ENCODE measurements around the gene CDH15.
"Not testable (repeated sequence)": the region's sequence is repeated elsewhere in the genome, so short reads cannot be mapped to it uniquely, and the experiment has no call there.

The CDH15 gene

DNA sequence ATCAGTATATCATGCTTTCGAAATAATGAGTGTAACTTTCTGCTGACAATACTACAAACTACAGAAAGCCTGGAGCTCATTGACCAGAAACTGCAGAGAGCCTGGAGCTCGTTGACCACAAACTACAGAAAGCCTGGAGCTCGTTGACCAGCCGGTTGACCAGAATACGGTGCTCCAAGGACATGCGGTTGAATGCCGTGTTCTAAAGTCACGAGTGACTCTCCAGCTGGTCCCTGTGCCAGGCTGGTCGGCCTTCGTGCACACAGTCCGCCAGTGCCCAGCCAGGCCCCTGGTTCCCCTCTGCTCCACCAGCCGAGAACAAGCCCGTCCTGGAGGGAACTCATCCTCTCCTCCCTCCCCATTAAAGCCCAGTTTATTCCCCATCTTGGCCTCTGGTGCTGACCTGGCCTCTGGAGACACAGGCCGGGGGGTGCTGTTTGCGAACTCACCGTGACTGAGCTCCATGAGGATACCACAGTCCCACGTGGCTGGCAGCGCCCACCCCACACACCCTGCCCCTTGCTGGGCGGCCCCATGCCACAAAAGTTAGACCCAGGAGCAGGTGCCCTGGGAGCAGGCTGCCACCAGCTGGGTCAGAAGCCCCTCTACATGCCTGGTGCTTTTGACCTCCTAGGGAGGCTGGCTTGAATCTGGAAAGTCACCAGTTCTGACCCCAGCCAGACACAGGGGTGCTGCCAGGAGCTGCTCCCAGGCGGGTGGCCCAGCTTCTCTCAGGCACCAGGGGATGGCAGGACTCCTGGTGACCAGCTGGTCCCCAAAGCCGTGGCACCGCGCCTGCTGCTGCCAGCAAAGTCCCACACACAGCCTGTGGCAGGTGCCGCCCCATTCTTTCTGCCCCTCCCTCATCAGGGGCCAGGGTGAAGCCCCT lies 15.5 kb upstream of the CDH15 start:
- DNase-seq (ENCODE audit: low read depth in 3 of 3, low spot score in 1 of 3) = no peak

DNA sequence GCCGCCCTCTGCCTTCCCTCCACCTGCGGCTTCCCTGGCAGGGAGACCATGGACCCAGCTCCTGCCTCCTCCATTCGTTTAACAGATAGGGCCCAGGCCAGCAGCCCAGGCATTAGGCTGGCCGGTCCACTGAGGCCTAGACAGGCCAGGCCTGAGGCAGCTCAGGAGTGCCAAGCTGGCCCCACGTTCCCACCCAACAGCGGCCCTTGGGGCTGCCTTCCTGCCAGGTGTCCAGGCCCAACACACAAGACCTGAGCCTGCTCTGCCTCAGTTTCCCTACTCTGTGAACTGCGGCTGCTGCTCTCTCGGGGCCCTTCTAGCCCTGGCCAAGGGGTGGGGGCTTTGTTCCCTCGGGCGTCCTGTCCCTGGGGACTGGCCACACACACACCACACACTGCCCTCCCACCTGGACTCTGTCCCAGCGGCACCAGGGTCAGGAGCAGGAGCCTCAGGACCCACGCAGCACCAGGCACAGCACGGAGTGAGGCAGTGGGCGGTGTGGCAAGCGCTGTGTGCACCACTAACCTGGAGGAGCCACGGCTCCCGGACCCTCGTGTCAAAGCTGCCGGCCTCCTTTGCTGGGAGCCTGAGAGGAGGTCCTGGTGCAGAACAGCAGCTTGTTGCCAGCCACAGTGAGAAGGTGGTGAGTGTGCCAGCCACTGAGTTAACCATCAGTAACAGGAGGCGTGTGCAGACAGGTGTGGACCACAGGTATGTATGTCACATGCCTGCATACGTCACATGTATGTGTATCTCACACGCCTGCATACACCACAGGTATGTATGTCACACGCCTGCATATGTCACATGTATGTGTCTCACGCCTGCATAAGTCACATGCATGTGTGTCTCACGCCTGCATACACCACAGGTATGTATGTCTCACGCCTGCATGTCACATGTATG lies 14.6 kb upstream of the CDH15 start:
- no peak for DNase-seq (ENCODE audit: low read depth in 3 of 3, low spot score in 1 of 3)

DNA sequence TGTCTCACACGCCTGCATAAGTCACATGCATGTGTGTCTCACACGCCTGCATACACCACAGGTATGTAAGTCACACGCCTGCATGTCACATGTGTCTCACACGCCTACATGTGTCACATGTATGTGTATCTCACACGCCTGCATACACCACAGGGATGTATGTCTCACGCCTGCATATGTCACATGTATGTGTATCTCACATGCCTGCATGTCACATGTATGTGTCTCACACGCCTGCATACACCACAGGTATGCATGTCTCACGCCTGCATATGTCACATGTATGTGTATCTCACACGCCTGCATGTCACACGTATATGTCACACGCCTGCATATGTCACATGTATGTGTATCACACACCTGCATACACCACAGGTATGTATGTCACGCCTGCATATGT lies 13.8 kb upstream of the CDH15 start:
- no peak for DNase-seq (ENCODE audit: low read depth in 3 of 3, low spot score in 1 of 3)

DNA sequence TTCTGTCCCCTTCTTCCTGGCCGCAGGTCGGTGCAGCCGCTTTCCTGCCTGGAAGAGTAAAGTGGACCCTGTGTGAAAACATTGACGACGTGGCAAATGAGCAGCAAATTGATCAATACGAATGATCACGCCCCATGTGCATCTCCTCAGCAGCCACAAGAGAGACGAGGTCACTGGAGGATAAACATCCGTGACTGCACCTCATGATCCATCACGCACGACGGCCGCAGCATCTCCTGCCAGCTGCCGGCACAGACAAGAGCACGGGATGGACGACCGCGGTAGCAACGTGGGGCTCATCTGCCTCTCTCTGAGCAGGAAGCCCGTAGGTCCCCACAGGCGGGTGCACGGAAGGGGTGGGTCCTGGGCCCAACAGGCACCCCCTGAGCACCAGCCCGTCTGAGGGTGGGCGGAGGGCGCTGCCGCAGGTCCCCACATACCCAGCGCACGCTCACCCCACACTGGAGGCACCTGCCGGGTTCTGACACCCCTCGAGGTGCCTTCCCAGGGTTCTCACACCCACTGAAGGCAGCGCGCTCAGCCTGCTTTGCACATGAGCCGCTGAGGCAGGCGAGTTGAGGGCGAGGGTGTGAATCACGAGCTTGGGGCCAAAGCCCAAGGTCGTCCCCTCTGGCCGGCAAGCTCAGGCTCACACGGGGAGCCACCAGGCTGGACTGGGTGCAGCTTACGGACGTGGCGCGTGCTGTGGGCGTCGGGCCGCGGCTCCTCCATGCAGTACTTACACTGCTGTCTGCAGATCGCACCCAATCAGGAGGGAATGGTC lies 12.3 kb upstream of the CDH15 start:
- DNase-seq (ENCODE audit: low read depth in 3 of 3, low spot score in 1 of 3) = no peak

DNA sequence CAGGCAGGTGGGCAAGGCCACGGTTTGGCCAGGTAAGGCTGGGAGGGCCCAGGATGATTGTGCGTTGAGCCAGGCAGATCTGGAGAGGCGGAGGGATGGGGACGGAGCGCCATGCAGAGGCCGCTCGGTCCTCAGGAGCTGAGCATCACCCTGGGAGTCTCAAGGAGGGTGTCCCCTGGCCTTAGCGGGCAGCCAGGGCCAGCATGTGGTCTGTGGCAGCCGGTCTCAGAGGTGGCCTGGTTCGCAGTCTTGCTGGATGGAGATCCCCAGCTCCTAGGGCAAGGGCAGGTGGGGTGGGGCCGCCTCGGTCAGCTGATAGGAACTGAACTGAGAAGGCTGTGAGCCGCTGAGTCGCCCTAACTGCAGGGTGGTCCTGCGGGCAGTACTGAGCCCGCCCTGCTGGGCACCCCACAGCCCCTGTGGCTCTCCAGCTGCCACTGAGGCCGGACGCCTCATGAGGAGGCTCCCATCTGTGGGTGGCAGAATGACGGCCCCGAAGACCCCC lies 11.6 kb upstream of the CDH15 start:
- no peak for DNase-seq (ENCODE audit: low read depth in 3 of 3, low spot score in 1 of 3)

DNA sequence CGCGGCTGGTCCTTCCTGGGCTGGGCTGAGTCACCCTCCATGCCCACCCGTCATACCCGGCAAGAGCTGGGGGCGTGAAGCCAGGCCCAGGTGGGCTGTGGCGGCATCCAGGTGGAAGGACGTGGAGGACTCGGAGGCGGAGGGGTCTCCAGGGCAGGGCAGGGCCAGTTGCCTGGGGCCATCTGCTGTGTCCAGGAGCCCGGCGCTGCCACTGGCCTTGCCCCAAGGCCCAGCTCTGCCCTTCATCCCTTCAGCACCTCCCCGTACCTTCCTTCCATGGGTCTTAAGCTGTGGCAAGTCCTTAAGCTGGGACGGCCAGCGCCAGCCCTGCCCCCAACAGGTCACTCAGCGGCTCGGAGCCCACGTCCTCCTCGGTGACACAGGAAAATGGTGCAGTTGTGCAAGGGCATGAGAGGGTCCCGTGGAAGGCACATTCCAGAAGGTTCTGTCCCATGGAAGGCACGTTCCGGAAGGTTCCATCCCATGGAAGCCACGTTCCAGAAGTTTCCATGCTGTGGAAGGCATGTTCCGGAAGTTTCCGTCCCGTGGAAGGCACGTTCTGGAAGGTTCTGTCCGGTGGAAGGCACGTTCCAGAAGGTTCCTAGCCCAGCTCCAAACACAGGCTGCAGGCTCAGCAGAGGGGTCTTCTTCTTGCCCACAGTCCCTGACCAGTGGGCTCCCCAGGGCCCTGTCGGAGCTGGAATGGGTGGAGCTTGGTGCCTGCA lies 10.4 kb upstream of the CDH15 start:
- DNase-seq (ENCODE audit: low read depth in 3 of 3, low spot score in 1 of 3) = no peak

DNA sequence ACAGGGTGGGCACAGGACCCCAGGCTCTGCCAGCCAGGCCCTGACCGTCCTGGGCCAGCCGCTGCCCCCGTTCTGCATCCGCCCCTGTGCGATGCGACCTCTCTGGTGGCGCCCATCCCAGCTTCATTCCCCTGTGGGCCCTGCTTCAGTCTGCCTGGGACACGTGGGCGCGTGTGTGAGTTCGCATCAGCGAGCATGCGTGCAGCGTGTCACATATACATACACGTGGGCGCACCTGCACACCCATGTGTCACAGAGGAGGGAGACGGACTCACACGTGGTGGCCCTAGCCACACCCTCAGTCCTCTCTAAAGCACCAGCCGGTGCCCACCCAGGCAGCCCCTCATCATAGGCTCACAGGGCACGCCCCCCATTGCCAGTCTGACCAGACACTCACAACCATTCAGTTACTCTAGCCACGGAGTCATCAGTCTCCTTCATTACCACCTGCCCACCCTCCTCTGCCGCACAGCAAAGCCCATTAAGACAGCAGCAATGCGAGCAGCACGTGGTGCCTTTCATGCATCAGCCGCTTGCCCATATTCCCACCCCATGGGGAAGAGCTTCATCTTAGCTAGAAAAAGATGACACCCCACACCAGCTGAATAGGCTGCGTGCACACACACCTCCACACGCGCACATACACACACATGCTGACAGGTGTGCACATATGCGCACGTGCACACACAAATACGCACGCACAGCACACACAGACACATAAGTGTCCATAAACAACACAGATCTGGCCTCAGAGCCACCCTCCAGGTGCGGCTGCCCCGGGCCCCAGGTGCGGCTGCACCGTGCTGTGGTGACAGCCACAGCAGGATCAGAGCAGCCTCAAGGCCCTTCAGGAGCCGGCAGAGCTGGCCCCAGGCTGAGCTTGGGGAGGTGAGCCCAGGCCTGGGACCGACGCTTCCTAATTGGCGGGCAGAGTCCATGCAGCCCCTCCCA lies 9.5 kb upstream of the CDH15 start:
- no peak for DNase-seq (ENCODE audit: low read depth in 3 of 3, low spot score in 1 of 3)

DNA sequence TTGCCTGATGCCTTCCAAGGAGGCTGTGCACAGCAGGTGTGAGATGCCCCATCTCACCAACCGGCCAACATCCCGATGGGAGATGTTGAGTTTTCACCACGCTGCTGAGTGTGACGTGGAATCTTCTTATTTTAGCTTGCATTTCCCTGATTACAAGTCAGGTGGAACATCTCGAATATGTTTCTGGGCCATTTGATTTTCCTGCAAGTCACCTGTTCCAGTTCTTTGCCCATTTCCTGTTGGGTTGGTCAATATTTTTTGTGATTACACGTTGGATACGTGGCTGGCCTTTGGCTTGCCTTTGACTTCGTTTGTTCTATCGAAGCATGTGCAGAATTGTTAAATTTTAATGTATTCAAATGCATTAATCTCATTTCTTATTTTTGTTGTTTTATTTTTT lies 8.3 kb upstream of the CDH15 start:
- no peak for DNase-seq (ENCODE audit: low read depth in 3 of 3, low spot score in 1 of 3)

DNA sequence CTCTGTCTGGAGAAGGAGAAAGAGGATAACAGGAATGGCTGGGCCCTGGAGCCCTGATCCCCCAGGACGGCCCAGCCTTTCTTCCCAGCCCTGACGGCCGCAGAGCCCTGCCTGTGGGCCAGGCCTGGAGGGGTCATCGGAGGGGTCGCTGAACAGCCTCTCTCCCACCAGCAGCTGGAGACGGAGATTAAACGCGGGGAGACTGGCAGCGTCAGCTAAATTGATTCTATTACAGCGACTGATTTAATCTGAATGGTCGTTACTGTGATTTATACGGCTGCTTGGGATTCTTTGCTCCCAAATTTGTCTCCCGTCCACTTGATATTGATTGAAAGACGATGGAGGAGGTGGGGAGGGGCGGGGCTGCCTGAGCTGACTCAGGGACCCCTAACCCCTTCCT lies 7.1 kb upstream of the CDH15 start:
- DNase-seq (ENCODE audit: low read depth in 3 of 3, low spot score in 1 of 3) = no peak

DNA sequence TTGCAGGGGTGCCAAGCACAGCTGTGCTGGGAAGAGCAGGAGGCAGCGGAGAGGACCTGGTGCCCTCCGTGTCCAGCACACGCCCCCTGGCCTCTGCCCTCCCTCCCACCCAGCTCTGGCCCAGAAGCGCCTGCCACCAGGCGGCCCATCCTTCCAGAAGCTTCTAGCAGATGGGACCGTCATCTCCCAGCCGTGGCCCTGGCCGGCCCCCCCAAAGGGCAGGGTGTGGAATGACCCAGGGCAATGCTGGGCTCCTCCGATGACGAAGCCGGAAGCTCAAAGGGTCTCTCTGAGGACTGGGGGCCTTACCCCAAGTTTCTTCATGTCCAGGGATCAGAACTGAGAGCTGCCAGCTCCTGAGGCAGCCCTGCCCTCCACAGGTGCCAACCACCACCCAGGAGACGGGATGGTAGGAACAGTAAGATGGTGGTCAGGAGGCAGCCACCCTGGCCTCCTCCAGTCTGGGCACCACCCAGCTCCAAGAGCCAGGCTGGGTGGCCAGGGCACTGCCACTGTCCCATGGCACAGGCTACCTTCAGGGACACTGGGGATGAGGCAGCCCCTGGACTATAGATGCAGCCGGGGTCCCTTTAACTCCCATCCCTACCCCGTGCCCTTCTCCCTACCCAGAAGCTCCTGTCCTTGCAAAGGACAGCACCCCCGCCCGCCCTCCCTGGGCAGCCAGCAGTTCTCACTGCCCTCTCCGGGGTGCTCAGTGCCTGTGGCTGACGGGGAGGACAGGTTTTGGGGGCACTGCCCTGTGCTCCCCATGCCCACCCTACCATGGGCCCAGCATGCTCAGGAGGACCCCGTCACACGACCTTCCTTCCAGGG lies 6.5 kb upstream of the CDH15 start:
- DNase-seq (ENCODE audit: low read depth in 3 of 3, low spot score in 1 of 3) = no peak

DNA sequence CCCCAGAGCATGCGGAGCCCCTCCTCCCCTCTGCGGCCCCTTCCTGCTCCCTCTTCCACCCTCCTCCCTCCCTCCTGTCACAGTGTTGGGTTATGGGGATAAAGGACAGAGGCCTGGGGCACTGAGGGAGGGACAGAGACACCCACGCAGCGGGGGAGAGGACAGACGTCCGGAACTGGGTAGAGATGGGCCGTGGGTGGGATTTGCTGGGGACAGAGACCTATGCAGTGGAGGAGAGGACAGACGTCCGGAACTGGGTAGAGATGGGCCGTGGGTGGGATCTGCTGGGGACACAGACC lies 5.9 kb upstream of the CDH15 start:
- DNase-seq (ENCODE audit: low read depth in 3 of 3, low spot score in 1 of 3) = not testable (repeated sequence)

DNA sequence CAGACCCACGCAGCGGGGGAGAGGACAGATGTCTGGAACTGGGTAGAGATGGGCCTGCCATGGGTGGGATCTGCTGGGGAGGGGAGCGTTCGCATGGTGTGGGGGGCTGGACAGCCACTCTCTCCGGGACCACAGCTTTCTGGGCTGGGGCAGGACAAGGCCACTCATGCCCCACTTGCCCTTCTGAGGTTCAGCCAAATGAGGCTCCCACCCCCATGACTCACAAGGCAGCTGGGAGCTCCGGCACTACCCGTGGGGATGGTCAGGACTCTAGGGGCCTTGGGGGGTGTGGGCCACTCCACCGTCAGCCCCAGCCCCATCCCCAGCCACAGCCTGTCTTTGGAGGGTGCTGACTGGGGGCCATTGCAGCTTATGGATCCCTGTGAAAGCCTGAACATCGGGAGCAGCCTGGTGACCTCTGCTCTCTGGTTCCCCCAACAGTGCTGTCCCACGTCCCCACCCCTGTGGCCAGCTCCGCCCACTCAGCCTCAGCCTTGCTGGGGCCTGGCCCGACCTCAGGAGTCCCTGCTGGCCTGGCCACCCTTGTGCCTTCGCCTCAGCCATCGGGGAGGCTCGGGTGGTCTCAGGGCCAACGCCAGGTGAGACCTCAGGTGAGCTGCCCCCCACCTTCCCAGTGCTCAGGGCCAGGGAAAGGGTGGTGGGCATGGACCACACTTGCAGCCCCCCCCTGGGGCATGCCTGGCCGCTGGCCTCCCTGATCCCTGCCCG lies 4.7 kb upstream of the CDH15 start:
- no peak for DNase-seq (ENCODE audit: low read depth in 3 of 3, low spot score in 1 of 3)

DNA sequence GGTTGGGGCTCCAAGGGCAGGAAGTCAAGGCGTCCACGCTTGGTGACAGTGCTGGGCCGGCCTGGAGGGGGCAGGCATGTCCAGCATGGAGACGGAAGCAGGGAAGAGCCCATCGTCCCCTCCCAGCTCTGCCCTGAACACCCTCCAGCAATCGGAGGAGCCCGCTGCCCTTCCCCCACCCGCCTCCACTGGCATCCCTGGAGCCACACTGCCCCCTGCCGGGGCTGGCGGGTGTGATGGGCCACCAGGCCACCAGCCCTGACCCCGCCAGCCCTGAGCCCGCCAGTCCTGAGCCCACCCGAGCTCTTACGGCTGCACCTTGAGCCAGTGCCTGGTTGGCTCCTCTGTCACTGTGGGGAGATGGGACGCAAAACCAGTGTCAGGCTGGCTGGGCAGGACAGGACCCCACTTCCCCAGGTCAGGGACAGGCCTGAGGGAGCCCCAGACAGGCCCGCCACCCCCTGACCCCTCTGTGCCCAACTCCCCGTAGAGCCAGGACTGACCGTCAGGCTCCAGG lies 4.1 kb upstream of the CDH15 start:
- peak; percentile 64 to 90 (median 75) for DNase-seq (ENCODE audit: low read depth in 3 of 3, low spot score in 1 of 3)

DNA sequence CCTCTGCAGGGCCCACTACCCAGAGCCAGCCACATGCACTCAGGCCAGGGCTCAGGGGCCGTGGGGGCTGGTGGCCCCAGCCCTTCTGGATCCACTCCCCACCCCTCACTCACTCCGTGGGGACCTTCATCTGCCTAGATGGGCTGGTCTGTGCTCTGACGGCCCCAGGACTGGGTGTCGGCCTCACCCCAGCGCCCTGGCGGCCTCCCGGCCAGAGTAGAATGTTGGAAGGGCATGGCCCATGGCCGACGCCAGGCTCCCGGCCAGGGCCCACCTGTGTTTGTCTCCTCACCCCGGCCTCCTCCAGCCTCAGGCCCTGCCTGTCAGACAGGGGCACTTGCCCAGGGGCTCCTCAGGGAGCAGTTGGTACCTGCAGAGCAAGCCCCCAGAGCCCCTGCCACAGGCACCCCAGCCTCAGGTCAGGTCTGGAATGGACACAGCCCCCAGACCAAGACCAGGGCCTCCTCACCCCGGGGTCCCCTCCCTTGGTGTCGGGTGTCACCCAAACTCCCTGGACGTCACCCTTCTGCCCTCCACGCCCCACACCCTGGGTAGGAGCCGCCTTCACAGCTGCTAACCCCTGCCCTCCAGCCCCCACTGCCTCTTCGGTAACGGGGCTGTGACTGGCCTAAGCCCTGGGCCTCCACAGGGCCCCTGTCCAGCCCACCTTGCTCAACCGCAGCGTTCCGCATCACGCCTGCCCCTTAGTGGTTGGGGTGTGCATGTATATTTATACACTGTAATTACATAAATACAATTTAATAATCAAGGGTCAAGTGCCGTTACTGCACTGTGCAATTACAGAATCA lies 3.0 kb upstream of the CDH15 start:
- no peak for DNase-seq (ENCODE audit: low read depth in 3 of 3, low spot score in 1 of 3)

DNA sequence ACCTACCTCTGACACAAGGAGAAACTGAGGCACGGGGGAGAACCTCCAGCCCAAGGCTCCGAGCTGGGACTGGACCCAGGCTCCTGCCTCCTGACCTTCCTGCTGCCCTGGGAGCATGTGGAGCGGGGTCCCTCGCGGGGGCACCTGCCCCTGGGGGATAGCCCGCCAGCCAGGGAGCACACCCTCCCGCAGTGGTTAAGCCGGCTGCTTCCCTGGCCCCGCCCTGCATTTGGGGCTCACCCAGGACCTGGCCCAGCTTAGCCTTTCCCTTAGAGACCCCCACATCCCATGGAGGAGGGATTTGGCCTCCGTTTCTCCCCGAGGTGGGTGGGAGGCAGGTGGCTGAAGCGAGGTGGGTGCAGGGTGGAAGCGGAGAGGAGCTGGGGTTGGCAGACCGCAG lies 1.8 kb upstream of the CDH15 start:
- no peak for DNase-seq (ENCODE audit: low read depth in 3 of 3, low spot score in 1 of 3)

DNA sequence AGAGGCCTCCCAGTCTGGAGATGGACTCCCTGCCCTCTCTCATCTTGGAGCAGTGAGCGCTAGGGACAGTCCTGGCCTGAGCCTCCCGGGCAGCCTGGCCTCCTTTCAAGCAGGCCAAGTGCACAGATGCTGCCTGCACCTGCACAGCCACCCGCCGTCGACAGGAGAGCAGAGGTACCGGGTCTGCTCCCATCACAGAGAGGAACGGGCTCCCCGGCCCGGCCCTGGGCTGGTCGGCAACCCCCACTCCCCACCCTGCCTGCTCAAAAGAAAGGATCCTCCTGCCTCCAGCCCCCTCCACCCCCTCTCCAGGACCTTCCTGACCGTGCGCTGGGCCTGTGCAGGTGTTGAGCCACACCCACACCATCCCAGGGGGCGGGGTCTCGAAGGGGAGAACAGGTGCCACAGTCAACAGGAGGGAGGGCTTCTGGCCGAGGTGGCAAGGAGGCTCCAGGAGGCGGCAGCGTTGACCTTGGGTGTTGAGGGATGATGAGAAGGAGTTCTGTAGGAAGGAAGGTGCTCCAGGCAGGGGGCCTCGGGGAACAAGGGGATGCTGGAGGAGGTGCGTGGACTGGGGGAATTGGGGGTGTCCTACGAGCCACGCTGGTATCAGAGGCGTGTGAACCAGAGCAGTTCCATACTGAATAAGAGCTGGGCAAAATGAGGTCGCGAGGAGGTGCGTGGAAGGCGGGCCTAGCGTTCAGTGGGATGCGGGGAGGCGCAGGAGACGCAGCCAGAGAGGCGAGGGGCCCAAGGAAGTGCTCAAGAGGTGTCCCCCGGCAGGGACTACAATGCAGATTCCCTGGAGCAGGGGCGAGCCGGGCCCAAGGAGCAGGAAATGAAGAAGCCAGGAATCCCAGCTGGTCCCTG lies 967 bp upstream of the CDH15 start:
- no peak for DNase-seq (ENCODE audit: low read depth in 3 of 3, low spot score in 1 of 3)

All from stimulated activated CD4-positive, alpha-beta T cell treated with anti-CD3 and anti-CD28 coated beads, TNF-alpha, amount 100 ng/mL, for 1 hour (primary cell).